ENCODE data around the gene PSMA6.

Gene PSMA6

GRCh38 chr14:35362450-35362849 lies 70.3 kb downstream of the PSMA6 start:
- DNase-seq (ENCODE audit: low read depth), result no peak
- H3K4me3 ChIP-seq (ENCODE audit: low read length), result no peak overlapping the region
- no peak for TF ChIP-seq CTCF (conservative IDR thresholded peaks at IDR 0.05; ENCODE audit: low read length)

- DNase-seq (ENCODE audit: low read depth), result peak; percentile 32
These were observed 70.8 kb downstream of the PSMA6 start for GRCh38 chr14:35362911-35363374.

GRCh38 chr14:35365130-35366055 lies 73.2 kb downstream of the PSMA6 start:
- peak; percentile 83 for DNase-seq (ENCODE audit: low read depth)
- H3K4me3 ChIP-seq (ENCODE audit: low read length), result no peak overlapping the region
- no peak for TF ChIP-seq CTCF (conservative IDR thresholded peaks at IDR 0.05; ENCODE audit: low read length)

More at GRCh38 chr14:35362911-35363374, 70.8 kb downstream of the PSMA6 start:
- TF ChIP-seq CTCF (conservative IDR thresholded peaks at IDR 0.05; ENCODE audit: low read length), result no peak
- no peak overlapping the region for H3K4me3 ChIP-seq (ENCODE audit: low read length)

- DNase-seq (ENCODE audit: low read depth), result peak; percentile 56
- no peak overlapping the region for H3K4me3 ChIP-seq (ENCODE audit: low read length)
- TF ChIP-seq CTCF (conservative IDR thresholded peaks at IDR 0.05; ENCODE audit: low read length), result no peak
These were observed 73.9 kb downstream of the PSMA6 start for GRCh38 chr14:35366056-35366451.

GRCh38 chr14:35366521-35366976 lies 74.4 kb downstream of the PSMA6 start:
- TF ChIP-seq CTCF (conservative IDR thresholded peaks at IDR 0.05; ENCODE audit: low read length), result no peak
- no peak for DNase-seq (ENCODE audit: low read depth)
- no peak overlapping the region for H3K4me3 ChIP-seq (ENCODE audit: low read length)

GRCh38 chr14:35367056-35367372 lies 74.8 kb downstream of the PSMA6 start:
- no peak overlapping the region for H3K4me3 ChIP-seq (ENCODE audit: low read length)
- no peak for DNase-seq (ENCODE audit: low read depth)
- TF ChIP-seq CTCF (conservative IDR thresholded peaks at IDR 0.05; ENCODE audit: low read length), result no peak
